ENCODE data around the gene EHMT1.

The EHMT1 gene

DNA sequence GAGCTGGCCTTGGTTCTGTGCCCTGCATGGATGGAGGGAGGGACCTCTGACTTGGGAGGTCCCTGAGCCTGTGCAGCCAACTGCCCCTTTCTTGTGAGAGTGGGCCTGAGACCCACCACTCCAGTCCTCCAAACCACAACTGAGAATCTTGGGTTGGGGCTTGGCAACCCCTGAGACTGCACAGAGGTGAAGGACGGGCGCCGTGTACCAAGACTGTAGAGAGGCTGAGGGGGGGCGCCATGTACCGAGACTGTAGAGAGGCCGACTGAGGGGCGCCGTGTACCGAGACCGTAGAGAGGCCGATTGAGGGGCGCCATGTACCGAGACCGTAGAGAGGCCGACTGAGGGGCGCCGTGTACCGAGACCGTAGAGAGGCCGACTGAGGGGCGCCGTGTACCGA lies 199.5 kb downstream of the EHMT1 start:
- ChIA-PET POLR2A (no interaction called here), CTCF (no interaction called here)
- no peak for TF ChIP-seq FOXM1 (IDR thresholded peaks at IDR 0.05; ENCODE audit: borderline replicate concordance)
- TF ChIP-seq SUZ12 (IDR thresholded peaks at IDR 0.05): no peak
- no peak for TF ChIP-seq ELF4 (IDR thresholded peaks at IDR 0.05)
- TF ChIP-seq CTBP1 (IDR thresholded peaks at IDR 0.05; ENCODE audit: borderline replicate concordance): no peak
- TF ChIP-seq, protein P1, sequence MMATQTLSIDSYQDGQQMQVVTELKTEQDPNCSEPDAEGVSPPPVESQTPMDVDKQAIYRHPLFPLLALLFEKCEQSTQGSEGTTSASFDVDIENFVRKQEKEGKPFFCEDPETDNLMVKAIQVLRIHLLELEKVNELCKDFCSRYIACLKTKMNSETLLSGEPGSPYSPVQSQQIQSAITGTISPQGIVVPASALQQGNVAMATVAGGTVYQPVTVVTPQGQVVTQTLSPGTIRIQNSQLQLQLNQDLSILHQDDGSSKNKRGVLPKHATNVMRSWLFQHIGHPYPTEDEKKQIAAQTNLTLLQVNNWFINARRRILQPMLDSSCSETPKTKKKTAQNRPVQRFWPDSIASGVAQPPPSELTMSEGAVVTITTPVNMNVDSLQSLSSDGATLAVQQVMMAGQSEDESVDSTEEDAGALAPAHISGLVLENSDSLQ (IDR thresholded peaks at IDR 0.05): no peak
- TF ChIP-seq BHLHE40 (IDR thresholded peaks at IDR 0.05; ENCODE audit: borderline replicate concordance): no peak
- no peak for TF ChIP-seq HDGF (IDR thresholded peaks at IDR 0.05; ENCODE audit: borderline replicate concordance)
- TF ChIP-seq NFRKB (IDR thresholded peaks at IDR 0.05): no peak
- no peak for TF ChIP-seq SP1 (IDR thresholded peaks at IDR 0.05)
- no peak for TF ChIP-seq LEF1 (IDR thresholded peaks at IDR 0.05; ENCODE audit: borderline replicate concordance)
- no peak for DNase-seq (ENCODE audit: extremely low spot score)

DNA sequence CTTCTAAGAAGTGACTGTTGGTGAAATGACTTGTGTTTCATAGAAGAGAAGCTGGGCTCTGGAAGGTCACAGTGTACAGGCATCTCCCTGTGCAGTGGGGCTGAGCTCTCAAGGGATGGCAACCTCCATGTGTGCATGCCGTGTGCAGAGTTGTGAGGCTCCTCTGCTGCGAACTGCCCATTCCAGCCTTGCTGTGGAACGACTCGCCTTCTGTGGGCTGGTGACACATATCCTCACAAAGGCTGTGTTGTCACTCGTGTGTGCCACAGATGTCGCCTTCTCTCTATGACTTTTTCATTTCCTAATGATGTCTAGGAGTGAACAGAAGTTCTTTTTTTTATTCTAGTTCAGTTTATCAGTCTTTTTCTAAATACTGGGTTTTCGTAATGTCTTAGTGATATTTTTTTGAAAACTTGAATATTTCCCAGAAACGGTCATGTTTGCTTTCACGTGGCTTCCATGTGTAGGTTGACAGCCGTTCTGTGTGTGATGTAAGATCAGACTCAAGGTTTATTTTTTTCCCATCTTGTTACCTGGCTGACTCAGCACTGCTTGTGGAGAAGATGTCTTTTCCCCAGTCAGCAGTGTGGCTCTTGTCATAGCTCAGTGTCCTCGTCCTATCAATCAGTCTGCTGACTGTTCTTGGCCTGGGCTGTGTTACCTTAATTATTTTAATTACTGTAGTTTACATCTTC lies 201.5 kb downstream of the EHMT1 start:
- CTCF ChIA-PET: no interaction called here
- TF ChIP-seq BHLHE40 (IDR thresholded peaks at IDR 0.05; ENCODE audit: borderline replicate concordance): no peak
- TF ChIP-seq ARNT (IDR thresholded peaks at IDR 0.05): no peak
- no peak for TF ChIP-seq L3MBTL2 (conservative IDR thresholded peaks at IDR 0.05)
- TF ChIP-seq ZNF384 (IDR thresholded peaks at IDR 0.05): no peak
- POLR2A ChIA-PET: no interaction called here
- no peak for DNase-seq (ENCODE audit: extremely low spot score)

DNA sequence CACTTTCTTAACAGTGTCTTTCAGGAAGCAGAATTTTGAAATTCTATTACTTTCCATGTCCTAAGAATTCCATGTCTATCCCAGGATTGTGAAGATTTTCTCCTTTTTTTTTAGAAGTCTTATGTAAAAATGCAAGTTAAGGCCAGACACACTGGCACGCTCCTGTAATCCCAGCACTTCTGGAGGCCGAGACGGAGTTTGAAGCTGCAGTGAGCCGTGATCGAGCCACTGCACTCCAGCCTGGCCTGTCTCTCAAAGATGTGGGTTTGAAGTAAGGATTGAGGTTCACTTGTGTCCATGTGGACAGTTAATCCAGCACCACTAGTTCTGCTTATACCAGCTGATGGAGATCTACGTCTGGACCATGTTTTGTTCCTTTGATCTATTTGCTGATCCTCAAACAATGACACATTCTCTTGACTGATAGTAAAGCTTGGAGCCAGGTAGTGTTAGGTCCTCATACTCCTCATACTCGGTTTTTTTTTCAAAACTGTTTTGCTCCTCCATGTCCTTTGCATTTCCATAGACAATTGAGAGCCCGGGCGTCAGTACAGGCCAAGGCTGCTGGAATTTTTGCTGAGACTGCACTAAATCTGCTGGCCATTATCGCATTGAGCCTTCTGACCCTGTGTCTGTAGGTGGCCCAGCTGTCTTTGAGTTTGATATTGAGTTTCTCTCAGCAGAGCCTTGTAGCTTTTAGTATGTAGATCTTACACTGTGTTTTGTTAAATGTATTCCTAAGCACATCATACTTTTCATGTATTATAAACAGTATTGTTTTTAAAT lies 205.4 kb downstream of the EHMT1 start:
- POLR2A ChIA-PET: no interaction called here
- CTCF ChIA-PET: interaction anchor here (0.6 kb wide), 1 partner anchor 10 kb away, joined by 3 read pairs; no protein-coding TSS in a partner anchor
- DNase-seq (ENCODE audit: extremely low spot score): no peak
- TF ChIP-seq LEF1 (IDR thresholded peaks at IDR 0.05; ENCODE audit: borderline replicate concordance) (no peak), CTBP1 (IDR thresholded peaks at IDR 0.05; ENCODE audit: borderline replicate concordance) (no peak), HDGF (IDR thresholded peaks at IDR 0.05; ENCODE audit: borderline replicate concordance) (no peak)

DNA sequence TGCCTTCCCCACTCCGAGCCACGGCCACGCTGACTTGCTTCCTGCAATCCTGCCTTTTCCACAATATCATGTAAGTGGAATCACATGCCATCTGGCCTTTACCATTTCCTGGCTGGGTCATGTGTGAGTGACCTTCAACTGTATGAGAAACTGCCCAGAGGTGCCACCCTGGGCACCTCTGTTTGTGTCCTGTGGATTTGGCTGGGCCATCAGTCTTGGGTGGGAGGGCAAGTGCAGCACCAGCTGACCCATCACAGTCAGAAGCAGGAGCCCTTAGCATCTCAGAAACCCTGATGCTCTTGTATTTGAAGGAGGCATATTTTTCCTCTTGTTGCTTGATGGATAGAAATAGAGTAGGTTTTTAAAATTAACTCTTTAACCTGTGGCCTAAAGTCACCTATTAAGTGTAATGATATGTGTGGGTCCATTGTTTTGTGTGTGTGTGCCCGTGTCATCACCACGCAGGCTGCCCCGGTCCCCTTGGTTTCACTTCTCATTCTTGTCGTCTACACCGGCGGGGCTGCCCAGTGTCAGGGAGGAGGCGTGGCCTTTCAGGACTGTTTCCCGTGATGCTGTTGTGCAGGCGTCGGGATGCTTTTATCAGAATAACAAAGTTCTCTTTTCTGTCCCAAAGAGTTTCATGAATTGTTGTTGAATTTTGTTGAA lies 206.7 kb downstream of the EHMT1 start:
- TF ChIP-seq HDGF (IDR thresholded peaks at IDR 0.05; ENCODE audit: borderline replicate concordance) (no peak), NFRKB (IDR thresholded peaks at IDR 0.05) (no peak), FOXM1 (IDR thresholded peaks at IDR 0.05; ENCODE audit: borderline replicate concordance) (no peak), ARNT (IDR thresholded peaks at IDR 0.05) (no peak), SUZ12 (IDR thresholded peaks at IDR 0.05) (no peak), FOXA1 (IDR thresholded peaks at IDR 0.05) (no peak), ZNF384 (IDR thresholded peaks at IDR 0.05) (no peak), L3MBTL2 (conservative IDR thresholded peaks at IDR 0.05) (no peak), TARDBP (IDR thresholded peaks at IDR 0.05) (no peak), FOXK2 (IDR thresholded peaks at IDR 0.05) (no peak), LEF1 (IDR thresholded peaks at IDR 0.05; ENCODE audit: borderline replicate concordance) (no peak), BHLHE40 (IDR thresholded peaks at IDR 0.05; ENCODE audit: borderline replicate concordance) (no peak), SP1 (IDR thresholded peaks at IDR 0.05) (no peak), ELF4 (IDR thresholded peaks at IDR 0.05) (no peak), CTBP1 (IDR thresholded peaks at IDR 0.05; ENCODE audit: borderline replicate concordance) (no peak)
- TF ChIP-seq, protein P1 (IDR thresholded peaks at IDR 0.05): no peak
- POLR2A ChIA-PET: no interaction called here
- DNase-seq (ENCODE audit: extremely low spot score): no peak
- CTCF ChIA-PET: no interaction called here

DNA sequence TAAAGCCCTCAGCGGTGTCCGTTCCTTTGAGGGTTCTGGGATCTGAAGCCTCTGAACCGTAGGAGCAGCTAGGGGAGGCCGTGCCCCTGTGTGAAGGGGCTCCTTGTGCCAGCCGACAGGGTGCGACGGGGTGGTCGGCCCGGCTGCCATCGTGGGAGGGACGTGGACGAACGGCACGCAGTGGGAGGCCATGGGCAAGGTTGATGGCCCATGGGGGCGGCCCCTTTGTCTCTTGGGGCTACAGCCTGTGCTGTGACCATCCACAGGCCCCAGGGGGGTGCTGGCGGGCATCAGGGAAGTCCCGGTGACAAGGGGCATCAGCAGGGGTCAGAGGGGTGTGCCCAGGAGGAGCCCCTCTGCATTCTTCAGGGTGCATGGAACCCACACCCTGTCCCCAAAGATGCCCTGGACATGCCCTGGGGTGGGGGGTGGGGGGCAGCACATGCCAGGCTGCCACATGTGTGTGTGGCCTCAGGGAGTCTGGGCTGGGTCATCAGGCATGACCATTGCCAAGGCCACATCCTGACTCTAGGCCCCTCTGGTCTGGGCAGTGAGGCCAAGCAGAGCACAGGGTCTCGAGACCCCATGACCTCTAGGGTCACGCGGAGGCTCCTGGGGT lies 209.2 kb downstream of the EHMT1 start:
- DNase-seq (ENCODE audit: extremely low spot score): no peak
- ChIA-PET POLR2A (no interaction called here), CTCF (no interaction called here)
- TF ChIP-seq, protein P1 (IDR thresholded peaks at IDR 0.05): no peak
- TF ChIP-seq SP1 (IDR thresholded peaks at IDR 0.05) (no peak), L3MBTL2 (conservative IDR thresholded peaks at IDR 0.05) (no peak), ELF4 (IDR thresholded peaks at IDR 0.05) (no peak), FOXM1 (IDR thresholded peaks at IDR 0.05; ENCODE audit: borderline replicate concordance) (no peak), FOXA1 (IDR thresholded peaks at IDR 0.05) (no peak), ZNF384 (IDR thresholded peaks at IDR 0.05) (no peak), NFRKB (IDR thresholded peaks at IDR 0.05) (no peak)

Measured in HEK293T (cell line).